K562 (cell line): Measurements from ENCODE around the gene LAMA5. TPM values are rescaled to one million over a fixed set of nuclear protein-coding genes. Genes with fewer than 3 reads are reported as not detected.
A peak's percentile ranks its signal among the peaks of the same experiment; 100 is the strongest.

ENCODE experiments used
- ATAC-seq: fragments of 200-7000 bp; cut with Tn5 transposase; 3 replicates; pipeline ENCODE4 v1.9.1; 2020; ENCODE audit warnings: moderate library complexity
- BruUV-seq: library from RNA; stranded (reverse); fragments of 400-500 nt; replicated peaks from 2 replicates; lab custom pipeline; 2021; lab: Mats Ljungman, UMichigan
- CTCF ChIA-PET: fragments of 300-600 bp; formaldehyde crosslinking; extraction: SDS; loops from one replicate; lab custom pipeline; 2021; ENCODE audit warnings: low intra/inter-chr PET ratio; lab: Yijun Ruan, JAX
- POLR2A ChIA-PET: fragments of 300-600, 350-650 bp; sonication (Branson Sonifier 250); formaldehyde crosslinking; extraction: SDS; loops from one replicate; lab custom pipeline; 2021; ENCODE audit warnings: antibody characterized with exemption, inconsistent platforms; lab: Yijun Ruan, JAX
- DNase-seq, 4 experiments: peaks; one replicate each; pipeline versions ENCODE4 v3.0.0 to v3.0.0-alpha.2; 2011 to 2018; ENCODE audit warnings: low spot score in 3 of 4, mixed read lengths in 3 of 4; ENCODE audit errors: extremely low read depth in 1 of 4
- FAIRE-seq: peaks from 2 replicates; lab custom pipeline; 2011; peaks lifted over from hg19 to GRCh38; lab: Jason Lieb, UNC
- H2AFZ ChIP-seq: 2 replicates; pipeline ENCODE4 v1.6.0; 2011; ENCODE audit warnings: low read depth, low read length, control low read depth, inconsistent platforms
- H3K27ac ChIP-seq: fragments of 200-600 bp; 3 replicates; pipeline ENCODE4 v1.8.0; 2011; ENCODE audit warnings: low read depth, mild to moderate bottlenecking, control low read depth, inconsistent platforms, low read length, moderate library complexity, mixed read lengths; ENCODE audit errors: extremely low read depth
- H3K27me3 ChIP-seq, 2 experiments: fragments of 300-600 bp in 1 of 2; 2 replicates in 1 of 2; 3 replicates in 1 of 2; pipeline versions ENCODE4 v1.6.0 to v1.8.0; 2011; ENCODE audit warnings: inconsistent platforms in 2 of 2, low read length in 2 of 2, mild to moderate bottlenecking in 1 of 2, mixed read lengths in 1 of 2, moderate library complexity in 1 of 2; ENCODE audit not compliant: control insufficient read depth in 2 of 2, insufficient read depth in 2 of 2
- H3K36me3 ChIP-seq: fragments of 300-600 bp; 3 replicates; pipeline ENCODE4 v1.8.0; 2011; ENCODE audit warnings: mild to moderate bottlenecking, low read length, inconsistent platforms; ENCODE audit not compliant: control insufficient read depth, insufficient read depth
- H3K4me1 ChIP-seq, 2 experiments: fragments of 200-600 bp in 1 of 2; replicated peaks in 1 of 2; 2 replicates in 1 of 2; 3 replicates in 1 of 2; pipeline versions ENCODE4 v1.5.1 to v1.8.0; 2011; ENCODE audit warnings: inconsistent platforms in 2 of 2, low read length in 2 of 2, mild to moderate bottlenecking in 1 of 2, mixed read lengths in 1 of 2, moderate library complexity in 1 of 2; ENCODE audit not compliant: control insufficient read depth in 2 of 2, insufficient read depth in 2 of 2
- H3K4me2 ChIP-seq: 2 replicates; pipeline ENCODE4 v1.6.1; 2011; ENCODE audit warnings: low read length, control low read depth, inconsistent platforms, mixed read lengths; ENCODE audit not compliant: insufficient read depth
- H3K4me3 ChIP-seq: fragments of 200-600 bp; sonication (generic), shearing (Covaris generic); 2 replicates; pipeline ENCODE4 v1.5.1; 2016; ENCODE audit warnings: control low read depth, inconsistent platforms
- H3K79me2 ChIP-seq: fragments of 200-600 bp; 3 replicates; pipeline ENCODE4 v1.8.0; 2011; ENCODE audit warnings: low read length, inconsistent platforms; ENCODE audit not compliant: control insufficient read depth, insufficient read depth
- H3K9ac ChIP-seq, 2 experiments: 2 replicates each; pipeline versions ENCODE4 v1.6.0 to v1.6.1; 2011; ENCODE audit warnings: low read depth in 2 of 2, low read length in 2 of 2, control low read depth in 1 of 2, inconsistent platforms in 1 of 2, mild to moderate bottlenecking in 1 of 2, mixed read lengths in 1 of 2; ENCODE audit not compliant: insufficient read depth in 1 of 2
- H3K9me1 ChIP-seq: one replicate; pipeline ENCODE4 v1.6.0; 2011; ENCODE audit warnings: inconsistent platforms, mild to moderate bottlenecking, low read length, moderate library complexity; ENCODE audit not compliant: control insufficient read depth, insufficient read depth
- H3K9me3 ChIP-seq: replicated peaks from 2 replicates; pipeline ENCODE4 v1.5.1; 2011; ENCODE audit warnings: low read depth, low read length, inconsistent platforms; ENCODE audit not compliant: control insufficient read depth, insufficient read depth
- H4K20me1 ChIP-seq: replicated peaks from 2 replicates; pipeline ENCODE4 v1.6.1; 2011; ENCODE audit warnings: low read length, inconsistent platforms, mixed read lengths; ENCODE audit not compliant: control insufficient read depth, insufficient read depth
- HBP1 ChIP-seq: fragments of 450-650 bp; formaldehyde crosslinking; IDR thresholded peaks from 2 replicates; pipeline ENCODE4 v1.4.0; 2022; ENCODE audit warnings: missing genetic modification characterization
- LEF1 ChIP-seq: fragments of 450-650 bp; IDR thresholded peaks from 2 replicates; pipeline ENCODE4 v1.6.1; 2016; ENCODE audit warnings: mild to moderate bottlenecking
- MAZ ChIP-seq, 2 experiments: fragments of 450-650 bp in 1 of 2; sonication (generic) in 1 of 2; formaldehyde crosslinking; IDR thresholded peaks in 1 of 2; conservative IDR thresholded peaks in 1 of 2; 2 replicates each; pipeline versions ENCODE4 v1.4.0 to v1.5.0; 2020; ENCODE audit warnings: mild to moderate bottlenecking in 1 of 2, missing genetic modification reagents in 1 of 2
- RAD51 ChIP-seq: fragments of 450-650 bp; IDR thresholded peaks from 2 replicates; pipeline ENCODE4 v1.7.1; 2016; ENCODE audit warnings: low read depth, mild to moderate bottlenecking, borderline replicate concordance
- TFE3 ChIP-seq: fragments of 450-650 bp; formaldehyde crosslinking; IDR thresholded peaks from 2 replicates; pipeline ENCODE4 v1.4.0; 2020; ENCODE audit warnings: mild to moderate bottlenecking, mixed read lengths
- USF2 ChIP-seq: sonication (generic); formaldehyde crosslinking; IDR thresholded peaks from 2 replicates; pipeline ENCODE4 v1.5.0; 2020; ENCODE audit warnings: missing genetic modification reagents
- WGBS: fragments of 100-300 bp; shearing (Covaris generic); methylation state at CpG from one replicate; pipeline ENCODE4 v1.1.6; 2016; ENCODE audit warnings: low coverage, mixed read lengths; ENCODE audit not compliant: insufficient coverage; ENCODE audit errors: missing lambda C conversion rate; 5-methylcytosine and 5-hydroxymethylcytosine counted together
- in situ Hi-C: fragments of 300-500 bp; cut with MboI; formaldehyde crosslinking; loops from 4 replicates; pipeline ENCODE4 v1.15.0; 2018; ENCODE audit warnings: inconsistent platforms, mixed read lengths
- intact Hi-C: fragments of 100-400 bp; cut with micrococcal nuclease; formaldehyde crosslinking; loops from 2 replicates; pipeline ENCODE4 v1.14.2; 2022
- polyA plus RNA-seq, 8 experiments: library from polyadenylated mRNA; depleted of rRNA in 4 of 8; stranded (reverse) in 5 of 8; unstranded in 3 of 8; fragments of >200 nt; fragmentation: Nextera tagmentation in 2 of 8; fragmentation: Illumina TruSeq in 1 of 8; extraction: Ambion mirVana in 2 of 8; extraction: Trizol in 1 of 8; gene quantifications; 2 replicates each; pipeline versions ENCODE4 v1.2.1 to v1.2.3, GENCODE V29; 2011 to 2014; ENCODE audit warnings: inconsistent platforms in 1 of 8, missing spikeins in 1 of 8
- total RNA-seq, 7 experiments: library from RNA; depleted of rRNA in 6 of 7; stranded (reverse); fragments of >200 nt in 6 of 7; fragmentation: Illumina TruSeq in 2 of 7; extraction: Trizol in 2 of 7; gene quantifications; 2 replicates each; pipeline versions ENCODE4 v1.2.1 to v1.2.3, GENCODE V29; 2011 to 2021; ENCODE audit warnings: low replicate concordance in 1 of 7
- TF ChIP-seq, protein P1 (sequence below): fragments of 450-650 bp; IDR thresholded peaks from 2 replicates; pipeline ENCODE4 v1.7.1; 2018; ENCODE audit warnings: mild to moderate bottlenecking, low read depth; ENCODE audit not compliant: partially characterized antibody

The LAMA5 gene
- total and polyA plus RNA-seq, 9 of the 15 experiments (the other 6 are each of a cell fraction or from before 2014, with no cell fraction given): 0.31 to 101 (median 7.8) TPM

DNA sequence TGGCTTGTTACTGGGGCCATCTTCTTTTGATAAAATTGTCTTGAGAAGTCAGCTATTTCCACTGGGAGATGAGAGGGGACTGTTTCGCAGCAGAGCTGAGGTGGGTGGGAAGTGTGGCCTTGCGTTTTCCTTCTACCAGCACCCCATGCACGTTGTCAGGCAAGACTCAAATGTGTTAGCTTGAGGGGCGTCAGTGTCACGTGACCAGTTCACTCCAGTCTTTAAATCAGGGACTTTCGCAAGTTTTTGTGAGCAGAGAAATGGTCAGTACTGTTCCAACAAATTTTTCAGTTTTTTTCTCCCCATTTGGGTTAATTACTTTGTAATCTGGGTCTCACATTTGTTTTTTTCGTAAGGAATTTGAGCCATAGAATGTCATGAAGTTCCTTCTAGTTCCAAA, 85.0 kb downstream of the LAMA5 start:
- in situ Hi-C loops: no loop called here
- WGBS: 82% methylated on average over 7 of the region's 7 CpGs

More for the DNA sequence above, 85.0 kb downstream of the LAMA5 start:
- no peak overlapping the region for H3K4me2 ChIP-seq
- intact Hi-C loops: no loop called here
- FAIRE-seq (no peak), DNase-seq (no peak), ATAC-seq (no peak)
- H3K79me2 ChIP-seq: no peaks in the 10 kb centered on the region
- H4K20me1 ChIP-seq: no peaks in the 10 kb centered on the region; the same call in 1 of the 2 replicates
- TF ChIP-seq, protein P1, sequence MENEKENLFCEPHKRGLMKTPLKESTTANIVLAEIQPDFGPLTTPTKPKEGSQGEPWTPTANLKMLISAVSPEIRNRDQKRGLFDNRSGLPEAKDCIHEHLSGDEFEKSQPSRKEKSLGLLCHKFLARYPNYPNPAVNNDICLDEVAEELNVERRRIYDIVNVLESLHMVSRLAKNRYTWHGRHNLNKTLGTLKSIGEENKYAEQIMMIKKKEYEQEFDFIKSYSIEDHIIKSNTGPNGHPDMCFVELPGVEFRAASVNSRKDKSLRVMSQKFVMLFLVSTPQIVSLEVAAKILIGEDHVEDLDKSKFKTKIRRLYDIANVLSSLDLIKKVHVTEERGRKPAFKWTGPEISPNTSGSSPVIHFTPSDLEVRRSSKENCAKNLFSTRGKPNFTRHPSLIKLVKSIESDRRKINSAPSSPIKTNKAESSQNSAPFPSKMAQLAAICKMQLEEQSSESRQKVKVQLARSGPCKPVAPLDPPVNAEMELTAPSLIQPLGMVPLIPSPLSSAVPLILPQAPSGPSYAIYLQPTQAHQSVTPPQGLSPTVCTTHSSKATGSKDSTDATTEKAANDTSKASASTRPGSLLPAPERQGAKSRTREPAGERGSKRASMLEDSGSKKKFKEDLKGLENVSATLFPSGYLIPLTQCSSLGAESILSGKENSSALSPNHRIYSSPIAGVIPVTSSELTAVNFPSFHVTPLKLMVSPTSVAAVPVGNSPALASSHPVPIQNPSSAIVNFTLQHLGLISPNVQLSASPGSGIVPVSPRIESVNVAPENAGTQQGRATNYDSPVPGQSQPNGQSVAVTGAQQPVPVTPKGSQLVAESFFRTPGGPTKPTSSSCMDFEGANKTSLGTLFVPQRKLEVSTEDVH: no peak
- no peak for TF ChIP-seq HBP1 (CRISPR knock-in tag)
- no peak for TF ChIP-seq MAZ (CRISPR knock-in tag; conservative IDR thresholded peaks at IDR 0.05 in 1 of 2, IDR thresholded peaks at IDR 0.05 in 1 of 2)
- TF ChIP-seq TFE3 (CRISPR knock-in tag): peak; percentile 56
- 0 out of 2 replicates have a peak, but pooled peaks have one; percentile 14 for TF ChIP-seq USF2 (CRISPR knock-in tag)
- no peak for TF ChIP-seq LEF1
- peak; percentile 62; the same call in 1 of the 2 replicates for TF ChIP-seq RAD51
- H3K9me1 ChIP-seq: no peaks in the 10 kb centered on the region
- no peak overlapping the region for H3K27ac ChIP-seq
- no peak overlapping the region for H3K9ac ChIP-seq
- no peaks in the 10 kb centered on the region for H3K27me3 ChIP-seq
- H3K4me3 ChIP-seq: no peak overlapping the region
- ChIA-PET POLR2A (interaction anchor here (1.0 kb wide), 1 partner anchor 10 kb away, joined by 3 read pairs; no protein-coding TSS in a partner anchor), CTCF (no interaction called here)
- no peak overlapping the region for H2AFZ ChIP-seq
- H3K4me1 ChIP-seq: peaks cover 0 to 9% of the 10 kb centered on the region in 2 experiments; a peak in 1 of 5 replicates
- H3K36me3 ChIP-seq: peaks cover 49% of the 10 kb centered on the region; the same call in 2 of the 3 replicates
- BruUV-seq: no TSS peak
- H3K9me3 ChIP-seq: no peaks in the 10 kb centered on the region
